Amniotic stem cell (primary cell): Measurements from ENCODE around the gene ACTL10.
"Not testable (repeated sequence)": the region's sequence is repeated elsewhere in the genome, so short reads cannot be mapped to it uniquely, and the experiment has no call there.

Experiments used
- DNase-seq: peaks from one replicate; lab custom pipeline; 2025; lab: John Stamatoyannopoulos, UW

ACTL10 gene

DNA sequence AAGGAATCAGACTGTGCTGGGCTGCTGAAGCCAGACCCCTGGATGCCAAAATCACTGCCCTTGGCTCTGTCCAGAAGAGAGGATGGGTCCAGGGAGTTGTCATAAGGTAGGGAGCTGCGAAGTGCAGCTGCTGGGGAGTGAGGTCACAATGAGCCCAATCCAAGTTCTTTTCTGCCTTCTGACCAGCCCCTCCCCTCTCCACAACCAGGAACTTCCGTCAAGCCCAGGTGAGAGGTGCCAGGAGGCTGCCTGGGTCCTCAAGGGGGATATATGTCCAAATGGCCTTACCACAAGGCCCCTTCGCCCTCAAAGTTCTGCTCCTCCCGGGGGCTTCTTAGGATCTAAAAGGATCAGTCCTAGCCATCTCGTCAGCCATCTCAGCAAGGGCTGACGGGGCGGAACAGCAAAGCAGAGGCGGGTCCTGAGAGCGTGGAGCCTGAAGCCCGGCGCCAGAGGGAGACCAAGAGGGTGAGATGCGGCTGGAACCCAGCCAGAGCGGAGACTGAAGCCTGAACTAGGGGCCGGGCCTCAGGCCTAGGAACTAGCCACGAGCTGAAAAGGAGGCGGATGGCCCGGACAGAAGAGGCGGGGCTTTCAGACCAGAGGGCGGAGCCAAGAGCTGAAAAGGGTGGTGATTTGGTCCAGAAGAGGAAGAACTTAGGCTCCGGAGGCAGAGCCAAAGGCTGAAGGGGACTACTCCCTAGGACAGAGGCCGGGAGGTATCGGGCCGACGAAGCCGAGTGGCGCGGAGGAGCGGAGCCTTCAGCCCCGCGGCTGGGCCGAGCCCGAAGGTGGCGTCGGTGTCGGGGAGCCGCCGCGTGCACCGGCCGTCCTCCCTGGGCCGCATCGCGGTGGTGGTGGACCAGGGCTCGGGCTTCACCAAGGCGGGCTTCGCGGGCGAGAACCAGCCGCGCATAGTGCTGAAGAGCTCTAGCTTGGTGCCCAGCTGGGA, at the start of gene ACTL10:
TSS of gene ACTL10 (plus strand) at position 651 of the 952 bp plus-strand sequence. CDS start 555 bp downstream, outside the sequence.
- DNase-seq: peak; percentile 96

DNA sequence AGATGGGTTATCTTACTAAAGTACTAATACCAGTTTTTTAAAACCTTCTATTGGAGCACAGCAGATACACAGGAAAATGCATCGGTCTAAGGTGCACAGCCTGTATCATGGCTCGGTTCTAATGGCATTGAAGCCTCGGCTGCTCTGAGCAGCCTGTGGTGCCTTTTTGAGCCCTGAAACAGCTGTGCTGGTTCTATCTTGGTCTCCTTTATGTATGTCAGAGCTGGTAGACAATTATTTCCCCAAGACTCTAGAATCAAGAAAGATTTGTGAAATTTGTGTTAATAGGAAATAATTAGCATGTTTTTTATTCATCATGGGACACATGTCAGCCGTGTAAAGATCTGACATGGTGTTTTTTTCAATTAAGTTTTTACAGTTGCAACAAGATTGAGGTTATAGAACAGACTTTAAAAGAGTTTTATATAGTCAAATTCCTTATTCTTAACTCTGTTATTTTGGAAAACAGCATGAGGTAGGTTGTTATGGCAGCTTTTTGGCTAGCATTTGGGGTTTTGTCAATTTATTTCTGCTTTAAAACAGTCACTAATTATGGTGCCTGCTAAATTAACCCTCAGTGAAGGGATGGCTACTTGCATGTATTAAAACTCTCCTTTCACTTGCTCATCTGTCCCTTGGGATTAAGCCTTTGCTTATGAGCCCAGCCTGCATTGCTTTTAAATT, 44.9 kb upstream of the ACTL10 start:
- DNase-seq: no peak

DNA sequence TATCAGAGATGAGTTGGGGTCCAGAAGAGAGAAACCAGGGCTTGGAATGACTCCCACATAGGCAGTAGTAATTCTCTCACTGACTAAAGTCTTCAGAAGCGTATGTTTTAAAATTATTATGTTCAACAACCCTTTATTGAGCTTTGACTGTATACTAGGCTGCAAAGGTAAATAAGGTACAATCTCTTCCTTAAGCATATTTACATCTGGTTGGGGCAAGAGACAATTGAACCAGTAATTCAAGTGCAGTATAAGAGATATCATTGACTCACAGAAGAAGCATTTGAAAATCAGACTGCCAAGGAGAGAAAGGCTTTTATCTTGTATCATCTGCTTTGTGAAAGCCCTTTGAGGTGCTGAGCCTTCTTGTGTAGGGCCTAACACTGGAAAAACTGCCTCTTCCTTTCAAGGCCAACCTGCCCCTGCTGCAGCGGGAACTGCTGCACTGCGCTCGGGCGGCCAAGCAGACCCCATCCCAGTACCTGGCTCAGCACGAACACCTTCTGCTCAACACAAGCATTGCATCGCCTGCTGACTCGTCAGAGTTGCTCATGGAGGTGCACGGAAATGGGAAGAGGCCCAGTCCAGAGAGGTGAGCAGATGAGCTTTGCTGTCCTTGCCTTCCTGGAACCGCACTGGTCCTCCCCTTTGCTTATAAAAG, 43.9 kb upstream of the ACTL10 start:
- DNase-seq: no peak

DNA sequence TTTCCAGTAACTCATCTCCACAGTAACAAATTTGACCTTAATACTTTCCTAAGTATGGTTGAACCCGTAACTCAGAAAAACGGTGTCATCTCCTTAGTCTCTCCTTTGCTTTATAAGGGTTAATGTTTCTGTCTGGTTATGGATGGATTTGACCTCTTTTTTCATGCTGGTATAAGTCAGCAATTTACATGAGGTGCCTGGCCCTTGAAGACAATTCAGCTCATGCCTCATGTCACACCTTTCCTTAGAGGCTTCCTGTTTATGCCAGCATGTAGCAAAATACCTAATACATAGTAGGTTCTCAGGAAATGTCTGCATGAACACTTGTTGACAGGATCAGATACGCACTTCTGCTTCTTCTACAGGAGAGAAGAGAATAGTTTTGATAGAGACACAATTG, 42.3 kb upstream of the ACTL10 start:
- no peak for DNase-seq

DNA sequence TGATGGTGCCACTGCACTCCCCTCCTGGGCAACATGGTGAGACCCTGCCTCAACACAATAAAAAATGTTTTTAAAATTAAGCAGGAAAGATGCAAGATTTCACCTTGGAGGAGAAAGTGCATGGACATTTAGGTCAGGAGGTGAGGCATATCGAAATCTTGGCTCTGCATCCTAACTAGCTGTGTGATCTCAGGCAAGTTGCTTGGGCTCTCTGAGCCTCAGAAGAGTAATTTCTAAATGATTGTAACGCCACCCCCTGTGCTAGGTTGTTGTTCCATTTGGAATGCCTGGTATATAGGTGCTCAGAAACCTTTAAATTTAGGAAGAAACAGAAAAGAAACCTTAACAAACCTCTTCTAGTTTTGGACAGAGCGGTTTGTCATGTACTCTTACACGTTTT, 40.6 kb upstream of the ACTL10 start:
- DNase-seq: no peak

DNA sequence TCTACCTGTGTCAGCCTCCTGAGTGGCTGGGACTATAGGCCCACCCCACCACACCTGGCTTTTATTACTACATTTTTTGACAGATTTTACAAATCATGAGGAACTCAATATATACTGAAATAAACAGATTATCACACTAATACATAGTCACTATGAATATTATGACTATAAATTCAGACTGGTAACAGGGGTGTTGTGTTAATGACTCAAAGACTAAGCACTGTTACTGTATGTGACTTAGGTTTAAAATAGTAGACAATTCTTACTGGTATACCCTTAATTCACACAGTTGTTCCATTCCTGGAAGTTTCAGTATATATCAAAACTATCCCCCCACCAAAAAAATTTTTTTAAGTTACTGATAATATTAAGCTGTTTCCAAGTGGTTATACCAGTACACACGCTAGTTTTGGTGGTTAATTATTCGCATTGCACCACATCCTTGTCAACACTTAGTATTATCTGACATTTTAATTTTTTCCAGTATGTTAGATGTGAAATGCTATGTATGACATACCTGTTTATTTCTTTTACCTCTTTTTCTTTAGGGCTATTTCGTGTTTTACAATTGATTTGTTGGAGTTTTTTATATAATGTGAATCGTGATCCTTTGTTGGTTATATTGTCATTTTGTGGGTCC, 39.0 kb upstream of the ACTL10 start:
- no peak for DNase-seq

DNA sequence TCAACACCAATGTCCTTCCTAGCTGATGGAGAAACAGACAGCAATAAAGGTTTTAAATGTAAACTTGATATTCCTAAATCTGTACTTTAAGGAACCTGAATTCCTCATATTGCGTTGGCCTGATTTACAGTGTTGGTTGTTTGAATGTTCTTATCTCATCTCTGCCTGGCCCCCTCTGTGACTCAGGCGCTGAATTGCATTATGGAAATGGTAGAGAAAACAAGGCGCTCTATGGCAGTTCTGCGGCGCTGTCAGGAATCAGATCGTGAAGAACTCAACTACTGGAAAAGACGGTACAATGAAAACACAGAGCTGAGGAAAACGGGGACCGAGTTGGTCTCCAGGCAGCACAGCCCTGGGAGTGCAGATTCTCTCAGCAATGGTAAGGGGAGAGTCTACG, 37.2 kb upstream of the ACTL10 start:
- no peak for DNase-seq

DNA sequence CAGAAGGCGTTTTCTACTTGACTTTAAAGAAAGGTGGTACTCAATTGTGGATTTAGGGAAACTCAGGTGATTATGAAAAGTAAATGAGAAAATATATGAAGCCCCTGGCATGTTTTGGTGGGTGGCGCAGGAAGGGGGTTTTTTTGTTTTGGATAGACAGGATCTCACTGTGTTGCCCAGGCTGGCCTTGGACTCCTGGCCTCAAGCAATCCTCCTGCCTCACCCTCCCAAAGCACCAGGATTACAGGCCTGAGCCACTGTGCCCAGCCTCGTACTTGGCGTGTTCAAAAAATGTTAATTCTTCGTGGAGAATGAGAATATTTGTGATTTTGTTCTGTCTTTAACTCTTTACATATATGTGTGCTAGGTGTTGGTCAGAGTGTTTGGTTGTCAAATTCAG, 36.8 kb upstream of the ACTL10 start:
- no peak for DNase-seq

DNA sequence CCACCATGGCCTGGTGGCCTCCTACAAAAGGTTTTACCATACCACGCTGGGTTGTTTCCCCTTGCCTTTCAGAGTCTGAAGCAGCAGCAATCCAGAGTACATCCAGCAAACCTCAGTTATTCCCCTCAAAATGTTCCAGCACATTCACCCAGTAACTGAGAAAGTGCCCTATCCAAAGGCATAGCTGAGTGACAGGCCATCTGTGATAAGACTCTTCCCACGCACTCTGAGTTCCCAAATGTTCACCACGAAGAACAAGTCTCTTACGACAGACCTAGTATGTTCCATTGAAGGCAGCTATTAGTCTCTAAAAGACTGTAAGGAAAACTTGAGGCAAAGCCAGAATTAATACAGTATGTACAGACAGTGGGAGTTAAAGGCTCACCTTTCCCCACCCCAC, 36.2 kb upstream of the ACTL10 start:
- DNase-seq: no peak

DNA sequence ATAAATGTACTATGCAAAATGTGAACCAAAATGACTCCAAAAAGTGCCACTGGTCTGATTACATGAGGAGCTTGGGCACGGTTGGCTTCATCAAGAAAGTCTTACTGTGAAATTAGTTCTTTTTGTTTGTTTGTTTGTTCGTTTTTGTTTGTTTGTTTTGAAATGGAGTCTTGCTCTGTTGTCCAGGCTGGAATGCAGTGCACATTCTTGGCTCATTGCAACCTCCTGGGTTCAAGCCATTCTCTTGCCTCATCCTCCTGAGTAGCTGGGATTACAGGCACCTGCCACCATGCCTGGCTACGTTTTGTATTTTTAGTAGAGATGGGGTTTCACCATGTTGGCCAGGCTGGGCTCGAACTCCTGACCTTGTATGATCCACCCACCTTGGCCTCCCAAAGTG, 34.8 kb upstream of the ACTL10 start:
- DNase-seq: not testable (repeated sequence)

DNA sequence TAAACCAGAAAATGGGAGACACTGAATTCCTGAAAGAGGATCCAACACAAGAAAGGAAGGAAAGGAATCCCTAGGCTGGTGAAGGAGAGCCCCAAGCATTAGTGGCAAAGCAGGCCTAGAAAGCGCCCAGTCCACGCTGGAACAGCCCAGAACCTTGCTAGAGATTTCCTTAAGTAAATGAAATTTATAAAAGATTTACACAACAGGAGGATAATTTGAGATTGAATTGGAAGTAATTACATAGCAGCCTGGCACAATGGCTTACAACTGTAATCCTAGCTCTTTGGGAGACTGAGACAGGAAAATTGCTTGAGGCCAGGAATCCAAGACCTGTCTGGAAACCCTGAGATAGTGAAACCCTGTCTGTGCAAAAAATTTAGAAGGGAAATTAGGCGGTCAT, 31.4 kb upstream of the ACTL10 start:
- no peak for DNase-seq

DNA sequence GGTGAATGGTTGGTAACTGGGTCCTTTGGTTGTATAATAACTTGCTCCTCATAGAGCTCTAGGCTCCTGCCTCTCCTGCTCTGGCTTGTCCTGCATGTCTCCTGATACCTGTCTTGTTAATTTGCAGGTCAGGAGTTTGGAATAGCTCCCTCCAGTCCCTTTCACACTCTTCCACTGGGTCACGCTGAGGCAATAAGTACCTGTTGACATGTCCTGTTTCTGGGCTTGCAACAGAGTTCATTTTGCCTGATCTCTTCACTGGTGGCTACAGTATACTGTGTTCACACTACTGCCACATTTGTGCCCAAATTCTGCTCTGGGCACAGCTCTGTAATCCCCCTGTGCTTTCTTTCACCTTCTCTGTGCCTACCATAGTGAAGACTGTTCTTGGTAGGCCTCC, 30.0 kb upstream of the ACTL10 start:
- no peak for DNase-seq

DNA sequence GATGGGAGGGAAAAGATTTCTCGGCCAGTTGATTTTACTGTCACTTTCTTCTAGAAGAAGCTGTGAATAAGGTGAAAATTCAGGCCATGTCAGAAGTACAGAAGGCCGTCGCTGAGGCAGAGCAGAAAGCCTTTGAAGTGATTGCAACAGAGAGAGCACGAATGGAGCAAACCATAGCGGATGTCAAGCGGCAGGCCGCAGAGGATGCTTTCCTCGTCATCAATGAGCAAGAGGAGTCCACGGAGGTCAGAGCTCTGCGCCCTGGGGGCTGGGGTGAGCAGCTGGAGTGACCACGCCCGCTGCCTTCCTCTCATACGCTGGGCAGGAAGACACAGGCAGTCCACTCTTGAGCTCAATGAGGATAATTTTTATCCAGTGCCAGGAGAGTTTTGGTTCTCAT, 26.5 kb upstream of the ACTL10 start:
- no peak for DNase-seq

DNA sequence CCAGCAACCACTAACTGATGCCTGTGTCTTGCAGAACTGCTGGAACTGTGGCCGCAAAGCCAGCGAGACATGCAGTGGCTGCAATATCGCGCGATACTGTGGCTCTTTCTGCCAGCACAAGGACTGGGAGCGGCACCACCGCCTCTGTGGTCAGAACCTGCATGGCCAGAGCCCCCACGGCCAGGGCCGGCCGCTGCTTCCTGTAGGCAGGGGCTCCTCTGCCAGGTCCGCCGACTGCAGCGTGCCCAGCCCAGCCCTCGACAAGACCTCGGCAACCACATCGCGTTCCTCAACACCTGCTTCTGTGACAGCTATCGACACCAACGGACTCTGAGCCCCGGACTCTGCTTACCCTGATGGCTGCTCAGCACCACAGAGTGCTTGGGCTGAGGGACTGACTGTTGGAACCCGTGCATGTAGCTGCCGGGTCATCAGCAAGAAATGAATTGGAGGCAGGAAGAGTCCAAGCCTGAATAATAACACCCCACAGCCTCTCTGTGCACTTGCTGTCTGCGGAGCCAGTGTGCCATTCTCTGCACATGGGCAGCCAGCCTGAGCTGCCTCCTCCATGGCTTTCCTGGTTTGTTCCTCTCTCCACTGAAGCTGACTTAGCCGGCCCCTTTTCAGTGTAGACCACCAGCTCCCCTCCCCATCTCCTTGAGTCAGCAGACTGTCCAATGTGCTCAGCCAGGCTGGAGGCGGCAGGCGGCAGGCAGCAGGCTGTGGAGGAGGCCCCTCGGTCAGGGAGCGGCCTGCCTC, 22.3 kb upstream of the ACTL10 start:
- DNase-seq: no peak

DNA sequence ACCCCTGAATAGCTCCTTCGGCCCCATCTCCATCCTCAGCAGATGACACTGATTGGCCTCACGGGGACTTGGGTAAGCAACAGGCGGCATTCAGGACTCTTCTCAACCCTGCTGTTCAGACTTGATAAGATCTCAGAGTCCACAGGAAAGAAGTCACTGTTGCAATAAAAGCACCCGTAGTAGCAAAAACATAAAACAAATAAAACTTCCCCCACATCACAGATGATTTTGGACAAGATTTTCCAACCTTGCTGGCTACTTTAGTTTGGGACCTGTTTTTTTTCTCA, 21.7 kb upstream of the ACTL10 start:
- DNase-seq: no peak

DNA sequence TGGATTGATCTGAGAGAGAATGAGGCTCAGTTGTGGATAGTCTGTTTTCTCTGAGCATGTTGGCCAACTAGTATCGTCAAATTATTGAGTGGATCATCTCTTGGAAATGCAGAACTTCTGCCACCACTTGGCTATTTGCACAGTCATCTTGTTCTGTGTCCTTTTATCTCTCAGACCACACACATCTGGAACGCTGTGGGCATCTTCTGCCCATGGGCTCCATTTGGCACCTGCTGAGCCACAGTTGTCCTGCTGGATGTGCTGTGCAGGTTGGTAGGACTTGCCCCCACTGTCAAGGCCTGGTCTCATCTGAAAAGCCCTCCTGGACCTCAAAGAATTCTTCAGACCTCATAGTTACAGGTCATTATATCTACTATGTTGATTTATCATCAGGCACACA, 21.3 kb upstream of the ACTL10 start:
- DNase-seq: no peak

DNA sequence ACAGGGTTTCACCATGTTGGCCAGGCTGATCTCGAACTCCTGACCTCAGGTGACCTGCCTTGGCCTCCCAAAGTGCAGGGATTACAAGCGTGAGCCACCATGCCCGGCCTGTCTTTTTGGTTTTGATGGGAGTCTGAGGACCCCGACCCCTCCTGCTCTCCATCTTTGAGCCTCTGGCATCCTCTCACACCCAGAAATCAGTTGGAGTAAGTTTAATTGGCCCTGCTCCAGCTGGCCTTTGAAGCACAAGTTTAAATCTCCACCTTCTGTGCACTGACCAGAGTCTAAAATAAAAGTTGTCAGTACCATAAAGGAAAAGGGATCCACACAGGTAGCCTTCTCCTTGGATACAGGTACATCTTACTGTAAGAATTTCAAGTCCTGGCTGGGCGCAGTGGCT, 20.6 kb upstream of the ACTL10 start:
- DNase-seq: no peak

DNA sequence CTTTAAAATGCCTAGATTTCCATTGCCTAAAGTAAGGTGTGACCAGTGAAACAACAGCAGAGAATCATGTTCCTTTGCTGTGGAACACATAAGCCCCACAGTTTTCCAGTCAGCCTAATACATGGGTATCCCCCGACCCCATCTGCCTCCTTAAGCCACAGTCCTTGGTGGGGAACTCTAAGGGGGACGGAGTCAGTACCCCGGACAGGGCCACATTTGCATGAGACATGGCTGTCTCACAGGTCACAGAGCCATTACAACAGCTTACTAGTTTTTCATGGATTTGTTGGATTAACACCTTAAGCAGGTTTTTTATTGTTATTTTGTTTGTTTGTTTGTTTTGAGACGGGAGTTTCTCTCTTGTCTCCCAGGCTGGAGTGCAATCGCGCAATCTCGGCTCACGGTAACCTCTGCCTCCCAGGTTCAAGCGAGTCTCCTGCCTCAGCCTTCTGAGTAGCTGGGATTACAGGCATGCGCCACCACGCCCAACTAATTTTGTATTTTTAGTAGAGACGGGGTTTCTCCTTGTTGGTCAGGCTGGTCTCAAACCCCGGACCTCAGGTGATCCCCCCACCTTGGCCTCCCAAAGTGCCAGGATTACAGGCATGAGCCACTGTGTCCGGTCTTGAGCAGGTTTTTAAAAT, 19.7 kb upstream of the ACTL10 start:
- not testable (repeated sequence) for DNase-seq

DNA sequence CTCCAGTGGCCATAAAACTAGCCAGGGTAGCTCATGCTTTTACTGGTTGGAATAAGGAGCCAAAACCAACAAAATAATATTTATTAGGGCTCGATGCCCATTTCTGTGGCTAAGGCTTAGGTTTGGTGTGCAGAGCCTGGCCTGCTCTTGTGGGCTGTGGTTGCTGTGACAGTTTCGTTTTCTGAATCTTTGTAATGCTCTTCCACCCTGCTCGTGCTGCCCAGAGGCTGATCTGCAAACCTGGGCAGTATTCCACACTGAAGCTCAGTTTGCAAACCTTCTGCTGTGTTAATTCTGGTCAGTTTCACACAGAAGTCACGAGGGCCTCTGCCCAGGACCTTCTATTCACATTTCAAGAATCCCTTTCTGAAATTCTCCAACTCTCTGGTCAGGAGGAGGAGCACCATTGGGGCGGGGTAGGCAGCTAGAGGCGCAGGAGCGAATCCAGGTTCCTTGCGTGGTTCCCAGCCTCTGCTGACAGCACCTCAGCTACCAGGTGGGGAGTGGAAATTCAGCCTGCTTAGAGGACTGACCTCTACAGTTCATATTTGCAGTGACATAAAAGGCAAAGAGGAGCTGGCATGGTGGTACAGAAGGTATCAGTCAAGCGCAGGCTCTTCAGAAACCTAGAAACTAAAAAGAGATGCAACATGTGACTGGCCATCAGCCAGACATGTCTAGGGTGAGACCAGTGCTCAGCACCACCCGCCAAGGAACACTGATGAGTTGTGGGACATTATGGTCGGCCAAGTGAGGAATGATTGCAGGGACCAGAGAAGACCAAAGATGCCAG, 18.9 kb upstream of the ACTL10 start:
- no peak for DNase-seq

DNA sequence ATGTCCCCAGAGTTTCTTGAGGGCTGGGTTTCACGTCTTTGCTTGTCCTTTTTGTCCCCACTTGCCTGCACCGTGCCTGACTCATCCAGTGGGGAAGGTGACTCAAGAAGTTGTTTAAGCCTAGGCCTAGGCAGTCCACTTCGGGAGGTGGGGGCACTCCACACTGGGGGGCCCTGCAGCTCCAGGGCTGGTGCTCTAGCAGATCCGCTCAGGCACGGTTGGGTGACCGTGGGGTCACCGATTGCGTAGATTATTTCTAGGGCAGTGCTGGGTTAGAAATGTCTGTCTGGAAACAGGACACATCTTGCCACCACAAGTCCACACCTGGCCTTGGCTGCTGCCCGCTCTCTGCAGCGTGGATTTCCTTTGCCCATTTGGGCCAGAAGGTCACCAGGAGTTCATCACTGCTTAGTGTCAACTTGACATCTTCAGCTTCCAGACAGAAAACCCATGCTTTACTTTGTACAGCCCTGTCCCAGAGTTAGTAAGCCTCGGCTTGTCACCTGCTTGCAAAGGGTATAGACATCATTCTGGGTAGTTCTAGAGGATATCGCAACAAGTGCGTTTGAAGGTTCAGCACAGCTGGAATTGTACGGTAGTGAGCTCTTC, 18.2 kb upstream of the ACTL10 start:
- no peak for DNase-seq
